HepG2 (cell line): ENCODE measurements around the gene EXOC3L4. TPM values are rescaled to one million over a fixed set of nuclear protein-coding genes. Genes with fewer than 3 reads are reported as not detected.

ENCODE experiments used
- ATF7 ChIP-seq, 2 experiments: fragments of 450-650 bp in 1 of 2; sonication (generic) in 1 of 2; formaldehyde crosslinking in 1 of 2; IDR thresholded peaks; 2 replicates each; pipeline versions ENCODE4 v1.4.0 to v1.6.1; 2016 to 2020; ENCODE audit warnings: antibody characterized with exemption in 1 of 2, mild to moderate bottlenecking in 1 of 2, missing genetic modification reagents in 1 of 2
- HMGA1 ChIP-seq: sonication (generic); formaldehyde crosslinking; conservative IDR thresholded peaks from 2 replicates; pipeline ENCODE4 v1.4.0; 2020; ENCODE audit warnings: missing genetic modification reagents
- KDM5B ChIP-seq: sonication (generic); formaldehyde crosslinking; IDR thresholded peaks from 2 replicates; pipeline ENCODE4 v1.4.0; 2020; ENCODE audit warnings: missing genetic modification reagents, mild to moderate bottlenecking, borderline replicate concordance
- MEF2D ChIP-seq: sonication (generic); formaldehyde crosslinking; IDR thresholded peaks from 2 replicates; pipeline ENCODE4 v1.5.1; 2020; ENCODE audit warnings: mild to moderate bottlenecking, missing genetic modification reagents
- PAF1 ChIP-seq: IDR thresholded peaks from 2 replicates; pipeline ENCODE4 v1.6.1; 2016; ENCODE audit warnings: missing genetic modification reagents, missing compliant biosample characterization
- POLR2AphosphoS2 ChIP-seq: IDR thresholded peaks from 2 replicates; pipeline ENCODE4 v1.6.1; 2011; ENCODE audit warnings: low read depth, low read length, improper control_type of control experiment
- SMAD9 ChIP-seq: sonication (generic); formaldehyde crosslinking; IDR thresholded peaks from 2 replicates; pipeline ENCODE4 v1.5.1; 2020; ENCODE audit warnings: mild to moderate bottlenecking, missing genetic modification reagents
- SRSF1 ChIP-seq: fragments of 200-400 bp; formaldehyde crosslinking; optimal IDR thresholded peaks from 2 replicates; pipeline ENCODE3; 2017; ENCODE audit warnings: mild to moderate bottlenecking, low read depth, low read length, moderate library complexity
- ZNF207 ChIP-seq: fragments of 450-650 bp; IDR thresholded peaks from 2 replicates; pipeline ENCODE4 v1.6.1; 2016; ENCODE audit warnings: antibody characterized with exemption, borderline replicate concordance
- ZNF557 ChIP-seq: sonication (generic); formaldehyde crosslinking; IDR thresholded peaks from 2 replicates; pipeline ENCODE4 v1.4.0; 2020; ENCODE audit warnings: missing genetic modification reagents
- ZNF619 ChIP-seq: sonication (generic); formaldehyde crosslinking; IDR thresholded peaks from 2 replicates; pipeline ENCODE4 v1.4.0; 2020; ENCODE audit warnings: mild to moderate bottlenecking, missing genetic modification reagents
- ZNF670 ChIP-seq: sonication (generic); formaldehyde crosslinking; IDR thresholded peaks from 2 replicates; pipeline ENCODE4 v1.8.0; 2022; ENCODE audit warnings: mild to moderate bottlenecking, missing genetic modification reagents, borderline replicate concordance
- polyA plus RNA-seq, 8 experiments: library from polyadenylated mRNA; depleted of rRNA in 3 of 8; stranded (reverse) in 7 of 8; unstranded in 1 of 8; fragments of >200 nt; fragmentation: Illumina TruSeq in 4 of 8; extraction: Trizol in 4 of 8; gene quantifications; 2 replicates each; pipeline versions ENCODE4 v1.2.1 to v1.2.3, GENCODE V29; 2011 to 2016; ENCODE audit warnings: low read depth in 4 of 8, missing spikeins in 1 of 8, mixed read lengths in 1 of 8; ENCODE audit not compliant: insufficient read depth in 1 of 8
- total RNA-seq, 5 experiments: library from RNA; depleted of rRNA; stranded (reverse); fragments of >200 nt; fragmentation: Illumina TruSeq; extraction: Trizol; gene quantifications; 2 replicates each; pipeline ENCODE4 v1.2.3, GENCODE V29; 2016; ENCODE audit warnings: low read depth in 1 of 5
- TF ChIP-seq, protein P1 (sequence below): sonication (generic); formaldehyde crosslinking; IDR thresholded peaks from 2 replicates; pipeline ENCODE4 v1.8.1; 2023; ENCODE audit warnings: mild to moderate bottlenecking, missing genetic modification reagents
- TF ChIP-seq, protein P2 (sequence below): sonication (generic); formaldehyde crosslinking; IDR thresholded peaks from 2 replicates; pipeline ENCODE4 v1.5.0; 2020; ENCODE audit warnings: mild to moderate bottlenecking, missing genetic modification reagents
- TF ChIP-seq, protein P3 (sequence below): sonication (generic); formaldehyde crosslinking; IDR thresholded peaks from 2 replicates; pipeline ENCODE4 v1.8.0; 2022; ENCODE audit warnings: mild to moderate bottlenecking, missing genetic modification reagents, moderate library complexity
- TF ChIP-seq, protein P4 (sequence below): sonication (generic); formaldehyde crosslinking; IDR thresholded peaks from 2 replicates; pipeline ENCODE4 v1.8.1; 2023; ENCODE audit warnings: missing genetic modification reagents, mild to moderate bottlenecking, borderline replicate concordance
- TF ChIP-seq, protein P5 (sequence below): sonication (generic); formaldehyde crosslinking; IDR thresholded peaks from 2 replicates; pipeline ENCODE4 v1.4.0; 2020; ENCODE audit warnings: missing genetic modification reagents

Gene EXOC3L4
- total and polyA plus RNA-seq, 2 of the 13 experiments (the other 11 are each of a cell fraction or from before 2014, with no cell fraction given) = 11.8 to 27.0 TPM

DNA sequence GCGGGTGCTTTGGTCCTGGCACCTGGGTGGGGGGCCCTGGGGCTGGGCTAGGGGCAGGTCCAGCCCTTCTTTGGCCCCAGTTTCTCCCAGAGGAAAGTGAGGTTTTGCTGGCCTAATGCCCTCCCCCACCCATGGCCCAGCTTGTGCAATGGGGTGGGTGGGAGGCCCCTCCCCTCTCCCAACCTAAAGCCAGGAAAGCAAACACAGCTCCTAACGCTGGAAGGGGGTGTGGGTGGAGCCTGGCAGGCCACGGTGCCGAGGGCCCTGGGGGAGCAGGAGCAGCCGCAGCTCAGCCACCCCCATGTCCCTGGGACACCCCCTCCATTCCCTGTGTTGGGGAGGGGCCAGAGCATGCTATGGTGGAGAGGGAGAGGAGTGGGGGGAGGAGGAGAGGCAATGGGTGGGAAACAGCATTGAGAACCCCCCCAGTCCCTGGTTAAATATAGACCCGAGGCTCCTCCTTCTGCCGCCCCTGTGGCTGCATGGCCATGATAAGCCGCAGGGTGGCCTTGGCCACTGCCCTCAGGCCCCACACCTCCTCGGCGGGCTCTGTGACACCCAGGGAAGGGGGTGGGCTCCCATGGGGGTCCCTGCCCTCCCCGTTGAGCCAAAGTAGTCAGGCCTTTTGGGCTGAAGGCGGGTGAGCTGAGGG is 4.7 kb downstream of the EXOC3L4 start (continued):
- TF ChIP-seq, protein P1, sequence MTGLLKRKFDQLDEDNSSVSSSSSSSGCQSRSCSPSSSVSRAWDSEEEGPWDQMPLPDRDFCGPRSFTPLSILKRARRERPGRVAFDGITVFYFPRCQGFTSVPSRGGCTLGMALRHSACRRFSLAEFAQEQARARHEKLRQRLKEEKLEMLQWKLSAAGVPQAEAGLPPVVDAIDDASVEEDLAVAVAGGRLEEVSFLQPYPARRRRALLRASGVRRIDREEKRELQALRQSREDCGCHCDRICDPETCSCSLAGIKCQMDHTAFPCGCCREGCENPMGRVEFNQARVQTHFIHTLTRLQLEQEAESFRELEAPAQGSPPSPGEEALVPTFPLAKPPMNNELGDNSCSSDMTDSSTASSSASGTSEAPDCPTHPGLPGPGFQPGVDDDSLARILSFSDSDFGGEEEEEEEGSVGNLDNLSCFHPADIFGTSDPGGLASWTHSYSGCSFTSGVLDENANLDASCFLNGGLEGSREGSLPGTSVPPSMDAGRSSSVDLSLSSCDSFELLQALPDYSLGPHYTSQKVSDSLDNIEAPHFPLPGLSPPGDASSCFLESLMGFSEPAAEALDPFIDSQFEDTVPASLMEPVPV = no peak; the same call in 1 of the 2 replicates
- TF ChIP-seq KDM5B (CRISPR knock-in tag) (no peak; the same call in 1 of the 2 replicates), SMAD9 (no peak), SRSF1 (peak; percentile 100), ZNF619 (CRISPR knock-in tag) (peak; percentile 77; the same call in 1 of the 2 replicates), ATF7 (IDR thresholded peaks at IDR 0.05) (no peak), ATF7 (CRISPR knock-in tag; IDR thresholded peaks at IDR 0.05) (peak; percentile 38; the same call in 1 of the 2 replicates), PAF1 (CRISPR knock-in tag) (no peak), HMGA1 (CRISPR knock-in tag) (no peak), ZNF557 (CRISPR knock-in tag) (peak; percentile 89; the same call in 1 of the 2 replicates), ZNF207 (no peak), ZNF670 (CRISPR knock-in tag) (0 out of 2 replicates have a peak, but pooled peaks have one; percentile 29), MEF2D (CRISPR knock-in tag) (peak; percentile 96), POLR2AphosphoS2 (no peak)
- TF ChIP-seq, protein P2, sequence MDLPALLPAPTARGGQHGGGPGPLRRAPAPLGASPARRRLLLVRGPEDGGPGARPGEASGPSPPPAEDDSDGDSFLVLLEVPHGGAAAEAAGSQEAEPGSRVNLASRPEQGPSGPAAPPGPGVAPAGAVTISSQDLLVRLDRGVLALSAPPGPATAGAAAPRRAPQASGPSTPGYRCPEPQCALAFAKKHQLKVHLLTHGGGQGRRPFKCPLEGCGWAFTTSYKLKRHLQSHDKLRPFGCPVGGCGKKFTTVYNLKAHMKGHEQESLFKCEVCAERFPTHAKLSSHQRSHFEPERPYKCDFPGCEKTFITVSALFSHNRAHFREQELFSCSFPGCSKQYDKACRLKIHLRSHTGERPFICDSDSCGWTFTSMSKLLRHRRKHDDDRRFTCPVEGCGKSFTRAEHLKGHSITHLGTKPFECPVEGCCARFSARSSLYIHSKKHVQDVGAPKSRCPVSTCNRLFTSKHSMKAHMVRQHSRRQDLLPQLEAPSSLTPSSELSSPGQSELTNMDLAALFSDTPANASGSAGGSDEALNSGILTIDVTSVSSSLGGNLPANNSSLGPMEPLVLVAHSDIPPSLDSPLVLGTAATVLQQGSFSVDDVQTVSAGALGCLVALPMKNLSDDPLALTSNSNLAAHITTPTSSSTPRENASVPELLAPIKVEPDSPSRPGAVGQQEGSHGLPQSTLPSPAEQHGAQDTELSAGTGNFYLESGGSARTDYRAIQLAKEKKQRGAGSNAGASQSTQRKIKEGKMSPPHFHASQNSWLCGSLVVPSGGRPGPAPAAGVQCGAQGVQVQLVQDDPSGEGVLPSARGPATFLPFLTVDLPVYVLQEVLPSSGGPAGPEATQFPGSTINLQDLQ (CRISPR knock-in tag) = no peak
- TF ChIP-seq, protein P3, sequence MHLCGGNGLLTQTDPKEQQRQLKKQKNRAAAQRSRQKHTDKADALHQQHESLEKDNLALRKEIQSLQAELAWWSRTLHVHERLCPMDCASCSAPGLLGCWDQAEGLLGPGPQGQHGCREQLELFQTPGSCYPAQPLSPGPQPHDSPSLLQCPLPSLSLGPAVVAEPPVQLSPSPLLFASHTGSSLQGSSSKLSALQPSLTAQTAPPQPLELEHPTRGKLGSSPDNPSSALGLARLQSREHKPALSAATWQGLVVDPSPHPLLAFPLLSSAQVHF (CRISPR knock-in tag) = 0 out of 2 replicates have a peak, but pooled peaks have one; percentile 20
- TF ChIP-seq, protein P4, sequence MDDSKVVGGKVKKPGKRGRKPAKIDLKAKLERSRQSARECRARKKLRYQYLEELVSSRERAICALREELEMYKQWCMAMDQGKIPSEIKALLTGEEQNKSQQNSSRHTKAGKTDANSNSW (CRISPR knock-in tag) = no peak
- TF ChIP-seq, protein P5, sequence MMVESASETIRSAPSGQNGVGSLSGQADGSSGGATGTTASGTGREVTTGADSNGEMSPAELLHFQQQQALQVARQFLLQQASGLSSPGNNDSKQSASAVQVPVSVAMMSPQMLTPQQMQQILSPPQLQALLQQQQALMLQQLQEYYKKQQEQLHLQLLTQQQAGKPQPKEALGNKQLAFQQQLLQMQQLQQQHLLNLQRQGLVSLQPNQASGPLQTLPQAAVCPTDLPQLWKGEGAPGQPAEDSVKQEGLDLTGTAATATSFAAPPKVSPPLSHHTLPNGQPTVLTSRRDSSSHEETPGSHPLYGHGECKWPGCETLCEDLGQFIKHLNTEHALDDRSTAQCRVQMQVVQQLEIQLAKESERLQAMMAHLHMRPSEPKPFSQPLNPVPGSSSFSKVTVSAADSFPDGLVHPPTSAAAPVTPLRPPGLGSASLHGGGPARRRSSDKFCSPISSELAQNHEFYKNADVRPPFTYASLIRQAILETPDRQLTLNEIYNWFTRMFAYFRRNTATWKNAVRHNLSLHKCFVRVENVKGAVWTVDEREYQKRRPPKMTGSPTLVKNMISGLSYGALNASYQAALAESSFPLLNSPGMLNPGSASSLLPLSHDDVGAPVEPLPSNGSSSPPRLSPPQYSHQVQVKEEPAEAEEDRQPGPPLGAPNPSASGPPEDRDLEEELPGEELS (CRISPR knock-in tag) = peak; percentile 89
